H9 (cell line): Measurements from ENCODE around the gene NPHP4. TPM values are rescaled to one million over a fixed set of nuclear protein-coding genes. Genes with fewer than 3 reads are reported as not detected.

Source experiments
- DNase-seq: peaks from one replicate; pipeline ENCODE4 v3.0.0-alpha.2; 2017
- H2AFZ ChIP-seq: one replicate; pipeline ENCODE4 v1.6.1; 2013; ENCODE audit warnings: mild to moderate bottlenecking, low read length, control low read depth, moderate library complexity
- H2AK5ac ChIP-seq: 2 replicates; pipeline ENCODE4 v1.6.1; 2013; ENCODE audit warnings: low read length, control low read depth, mixed read lengths; ENCODE audit not compliant: insufficient read length
- H2BK120ac ChIP-seq: one replicate; pipeline ENCODE4 v1.6.1; 2013; ENCODE audit warnings: low read depth, mild to moderate bottlenecking, low read length, control low read depth, inconsistent platforms; ENCODE audit not compliant: poor library complexity, severe bottlenecking
- H2BK12ac ChIP-seq: 2 replicates; pipeline ENCODE4 v1.6.1; 2013; ENCODE audit warnings: low read length, control low read depth, mixed read lengths, low read depth; ENCODE audit not compliant: insufficient read length
- H2BK15ac ChIP-seq: 2 replicates; pipeline ENCODE4 v1.6.1; 2013; ENCODE audit warnings: low read depth, low read length, control low read depth
- H2BK20ac ChIP-seq: one replicate; pipeline ENCODE4 v1.6.1; 2013; ENCODE audit warnings: low read depth, mild to moderate bottlenecking, low read length, control low read depth, inconsistent platforms; ENCODE audit not compliant: poor library complexity, severe bottlenecking
- H2BK5ac ChIP-seq: 2 replicates; pipeline ENCODE4 v1.6.1; 2013; ENCODE audit warnings: low read length, control low read depth, mixed read lengths; ENCODE audit not compliant: insufficient read length
- H3K14ac ChIP-seq: 2 replicates; pipeline ENCODE4 v1.6.1; 2013; ENCODE audit warnings: low read length, control low read depth; ENCODE audit not compliant: insufficient read depth
- H3K18ac ChIP-seq: 2 replicates; pipeline ENCODE4 v1.6.1; 2013; ENCODE audit warnings: low read depth, mild to moderate bottlenecking, mixed read lengths, low read length, control low read depth; ENCODE audit not compliant: insufficient read length
- H3K23ac ChIP-seq: 2 replicates; pipeline ENCODE4 v1.6.1; 2013; ENCODE audit warnings: low read length, control low read depth, mixed read lengths, low read depth; ENCODE audit not compliant: insufficient read length
- H3K23me2 ChIP-seq: 2 replicates; pipeline ENCODE4 v1.6.1; 2013; ENCODE audit warnings: low read depth, mild to moderate bottlenecking, mixed read lengths, low read length, control low read depth; ENCODE audit not compliant: insufficient read length, poor library complexity, severe bottlenecking
- H3K27ac ChIP-seq: 2 replicates; pipeline ENCODE4 v1.5.1; 2013; ENCODE audit warnings: low read length, control low read depth, mixed read lengths, low read depth; ENCODE audit not compliant: insufficient read length
- H3K27me3 ChIP-seq: 2 replicates; pipeline ENCODE4 v1.6.1; 2013; ENCODE audit warnings: low read length, control low read depth, inconsistent platforms; ENCODE audit not compliant: insufficient read depth
- H3K4ac ChIP-seq: 2 replicates; pipeline ENCODE4 v1.6.1; 2013; ENCODE audit warnings: low read depth, mild to moderate bottlenecking, control low read depth, inconsistent platforms, low read length, moderate library complexity
- H3K4me1 ChIP-seq: 2 replicates; pipeline ENCODE4 v1.6.1; 2013; ENCODE audit warnings: low read length, control low read depth, inconsistent platforms; ENCODE audit not compliant: insufficient read depth
- H3K4me2 ChIP-seq: 2 replicates; pipeline ENCODE4 v1.6.1; 2013; ENCODE audit warnings: low read length, control low read depth, mixed read lengths; ENCODE audit not compliant: insufficient read length, insufficient read depth
- H3K56ac ChIP-seq: 2 replicates; pipeline ENCODE4 v1.6.1; 2013; ENCODE audit warnings: low read depth, mild to moderate bottlenecking, mixed read lengths, low read length, control low read depth; ENCODE audit not compliant: insufficient read length
- H3K79me1 ChIP-seq: 2 replicates; pipeline ENCODE4 v1.6.1; 2013; ENCODE audit warnings: low read depth, mild to moderate bottlenecking, moderate library complexity, low read length, control low read depth, inconsistent platforms; ENCODE audit not compliant: insufficient read depth, poor library complexity, severe bottlenecking
- H3K79me2 ChIP-seq: 2 replicates; pipeline ENCODE4 v1.6.1; 2013; ENCODE audit warnings: low read length, control low read depth, inconsistent platforms; ENCODE audit not compliant: insufficient read depth
- H3K9ac ChIP-seq: 2 replicates; pipeline ENCODE4 v1.6.1; 2013; ENCODE audit warnings: low read length, control low read depth, mixed read lengths; ENCODE audit not compliant: insufficient read length; ENCODE audit errors: extremely low read depth
- H3K9me3 ChIP-seq: one replicate; pipeline ENCODE4 v1.6.1; 2013; ENCODE audit warnings: low read depth, low read length, inconsistent platforms; ENCODE audit not compliant: control insufficient read depth
- H3T11ph ChIP-seq: one replicate; pipeline ENCODE4 v1.6.1; 2013; ENCODE audit warnings: mild to moderate bottlenecking, low read length, control low read depth, inconsistent platforms
- H4K20me1 ChIP-seq: one replicate; pipeline ENCODE4 v1.6.1; 2013; ENCODE audit not compliant: control insufficient read depth, insufficient read length, insufficient read depth
- H4K5ac ChIP-seq: 2 replicates; pipeline ENCODE4 v1.6.1; 2013; ENCODE audit warnings: low read depth, mild to moderate bottlenecking, mixed read lengths, low read length, control low read depth; ENCODE audit not compliant: insufficient read length
- H4K8ac ChIP-seq: replicated peaks from 2 replicates; pipeline ENCODE4 v1.6.1; 2013; ENCODE audit warnings: low read length, control low read depth, mixed read lengths, low read depth; ENCODE audit not compliant: insufficient read length
- H4K91ac ChIP-seq: 2 replicates; pipeline ENCODE4 v1.6.1; 2013; ENCODE audit warnings: low read depth, mild to moderate bottlenecking, moderate library complexity, mixed read lengths, low read length, control low read depth; ENCODE audit not compliant: insufficient read length
- H3K27ac Mint-ChIP-seq, 3 experiments: 2 replicates in 2 of 3; 3 replicates in 1 of 3; pipeline ENCODE4 v1.8.0; 2020 to 2021; ENCODE audit warnings: mixed read lengths in 3 of 3, mild to moderate bottlenecking in 1 of 3, moderate library complexity in 1 of 3
- H3K27me3 Mint-ChIP-seq: 2 replicates; pipeline ENCODE4 v1.8.0; 2021; ENCODE audit warnings: low read depth, mild to moderate bottlenecking, moderate library complexity, mixed read lengths
- H3K36me3 Mint-ChIP-seq, 3 experiments: 2 replicates in 2 of 3; 3 replicates in 1 of 3; pipeline ENCODE4 v1.8.0; 2020 to 2021; ENCODE audit warnings: low read depth in 3 of 3, mixed read lengths in 3 of 3; ENCODE audit not compliant: insufficient read depth in 1 of 3
- H3K4me1 Mint-ChIP-seq, 2 experiments: 2 replicates each; pipeline ENCODE4 v1.8.0; 2020; ENCODE audit warnings: mixed read lengths in 2 of 2
- H3K4me3 Mint-ChIP-seq, 2 experiments: 2 replicates in 1 of 2; 3 replicates in 1 of 2; pipeline ENCODE4 v1.8.0; 2020 to 2021; ENCODE audit warnings: mild to moderate bottlenecking in 2 of 2, mixed read lengths in 2 of 2, moderate library complexity in 1 of 2
- H3K9me3 Mint-ChIP-seq, 2 experiments: 2 replicates in 1 of 2; 3 replicates in 1 of 2; pipeline ENCODE4 v1.8.0; 2020; ENCODE audit warnings: mild to moderate bottlenecking in 2 of 2, mixed read lengths in 2 of 2, moderate library complexity in 1 of 2
- CTCF ChIP-seq: fragments of 200-600 bp; sonication (generic); conservative IDR thresholded peaks from 3 replicates; pipeline ENCODE4 v1.8.0; 2021; ENCODE audit warnings: antibody characterized with exemption, mild to moderate bottlenecking
- WGBS: extraction: QIAGEN DNeasy Blood & Tissue Kit; methylation state at CpG from one replicate; pipeline ENCODE4 v1.1.7; 2013; ENCODE audit warnings: missing lambda C conversion rate, low lambda C conversion rate, mixed read lengths; ENCODE audit not compliant: insufficient read length; ENCODE audit errors: extremely low coverage; 5-methylcytosine and 5-hydroxymethylcytosine counted together
- total RNA-seq: library from RNA; stranded (reverse); gene quantifications from 2 replicates; pipeline ENCODE4 v1.2.1, GENCODE V29; 2021

NPHP4 gene
- total RNA-seq, 1 experiment from 2014 or later, result 17.6 TPM

GRCh38 chr1:5903680-5904079 lies 88.5 kb downstream of the NPHP4 start:
- H3K9me3 ChIP-seq, result no peaks in the 10 kb centered on the region
- H3K27me3 ChIP-seq, result no peaks in the 10 kb centered on the region
- no peak overlapping the region for H4K8ac ChIP-seq
- no peaks in the 10 kb centered on the region for H3K79me2 ChIP-seq
- no peak overlapping the region for H4K91ac ChIP-seq
- H3K79me1 ChIP-seq, result no peaks in the 10 kb centered on the region
- no peak overlapping the region for H3K4ac ChIP-seq
- H3K56ac ChIP-seq, result no peak overlapping the region
- TF ChIP-seq CTCF, result no peak
- no peak overlapping the region for H2BK120ac ChIP-seq
- H4K5ac ChIP-seq, result no peak overlapping the region
- no peaks in the 10 kb centered on the region for H3K23me2 ChIP-seq
- no peak overlapping the region for H2BK12ac ChIP-seq
- Mint-ChIP-seq H3K4me3 (no peak overlapping the region), H3K36me3 (peaks cover 11 to 19% (median 12%) of the 10 kb centered on the region in 3 experiments), H3K9me3 (no peaks in the 10 kb centered on the region), H3K27me3 (no peaks in the 10 kb centered on the region; the same call in none of the 2 replicates), H3K4me1 (peaks cover 12 to 20% of the 10 kb centered on the region in 2 experiments), H3K27ac (no peak overlapping the region)
- no peak overlapping the region for H3T11ph ChIP-seq
- H3K14ac ChIP-seq, result no peak overlapping the region
- no peak overlapping the region for H2BK20ac ChIP-seq
- no peak overlapping the region for H2BK15ac ChIP-seq
- H3K27ac ChIP-seq, result no peak overlapping the region
- H2BK5ac ChIP-seq, result no peak overlapping the region
- no peak overlapping the region for H3K9ac ChIP-seq
- no peak overlapping the region for H2AFZ ChIP-seq
- no peak overlapping the region for H3K4me2 ChIP-seq
- WGBS, result no CpG with 5 or more reads among the region's 8 CpGs
- H3K23ac ChIP-seq, result no peak overlapping the region
- no peak overlapping the region for H3K18ac ChIP-seq
- no peaks in the 10 kb centered on the region for H4K20me1 ChIP-seq
- H2AK5ac ChIP-seq, result no peak overlapping the region
- DNase-seq, result no peak
- H3K4me1 ChIP-seq, result peaks cover 5% of the 10 kb centered on the region; the same call in 1 of the 2 replicates
